SU-DHL-6 (cell line): ENCODE data around the gene GABRR1.

Experiments used
- H2AFZ ChIP-seq: fragments of 200-600 bp; sonication (generic); 2 replicates; pipeline ENCODE4 v1.6.1; 2014; ENCODE audit warnings: low read depth, mild to moderate bottlenecking, moderate library complexity, mixed read lengths, antibody characterized with exemption, low read length; ENCODE audit not compliant: severe bottlenecking
- H3F3A ChIP-seq: fragments of 200-600 bp; shearing (Covaris generic); 2 replicates; pipeline ENCODE4 v1.6.0; 2016; ENCODE audit warnings: antibody characterized with exemption, mild to moderate bottlenecking; ENCODE audit not compliant: insufficient read depth
- H3K27ac ChIP-seq: fragments of 200-600 bp; sonication (generic); 2 replicates; pipeline ENCODE4 v1.5.1; 2016; ENCODE audit warnings: low read depth, mild to moderate bottlenecking, low read length, moderate library complexity, mixed read lengths
- H3K27me3 ChIP-seq: fragments of 200-600 bp; sonication (generic), shearing (Covaris generic); 2 replicates; pipeline ENCODE4 v1.6.0; 2014; ENCODE audit warnings: mild to moderate bottlenecking, low read length
- H3K36me3 ChIP-seq: fragments of 200-600 bp; sonication (generic); 2 replicates; pipeline ENCODE4 v1.6.1; 2014; ENCODE audit warnings: mild to moderate bottlenecking, low read length, mixed read lengths
- H3K4me2 ChIP-seq: fragments of 300-600, 200-600 bp; shearing (Covaris generic), sonication (generic); 2 replicates; pipeline ENCODE4 v1.6.0; 2014; ENCODE audit warnings: low read length, low read depth, mild to moderate bottlenecking; ENCODE audit not compliant: poor library complexity, severe bottlenecking
- H3K4me3 ChIP-seq: fragments of 200-600 bp; sonication (generic); 2 replicates; pipeline ENCODE4 v1.5.1; 2014; ENCODE audit warnings: antibody characterized with exemption, low read length, mild to moderate bottlenecking, mixed read lengths; ENCODE audit not compliant: insufficient read depth, poor library complexity, severe bottlenecking
- H3K79me2 ChIP-seq: fragments of 200-600 bp; sonication (generic); 2 replicates; pipeline ENCODE4 v1.6.1; 2014; ENCODE audit warnings: mild to moderate bottlenecking, low read length, moderate library complexity; ENCODE audit not compliant: insufficient read depth
- H3K9ac ChIP-seq: fragments of 200-600 bp; sonication (generic); 2 replicates; pipeline ENCODE4 v1.7.0; 2014; ENCODE audit warnings: mild to moderate bottlenecking, low read length
- H3K9me2 ChIP-seq: fragments of 200-600 bp; sonication (generic); replicated peaks from 2 replicates; pipeline ENCODE4 v1.6.1; 2014; ENCODE audit warnings: low read length; ENCODE audit not compliant: insufficient read depth
- H3K9me3 ChIP-seq: fragments of 200-600 bp; sonication (generic); 2 replicates; pipeline ENCODE4 v1.6.1; 2014; ENCODE audit warnings: low read length, mixed read lengths; ENCODE audit not compliant: insufficient read depth
- H4K20me1 ChIP-seq: fragments of 200-600 bp; sonication (generic); 2 replicates; pipeline ENCODE4 v1.6.1; 2014; ENCODE audit warnings: low read depth, mild to moderate bottlenecking, antibody characterized with exemption, low read length, moderate library complexity, mixed read lengths
- EZH2phosphoT487 ChIP-seq: fragments of 200-600 bp; sonication (generic), shearing (Covaris generic); conservative IDR thresholded peaks from 2 replicates; pipeline ENCODE4 v1.6.1; 2018; ENCODE audit warnings: mild to moderate bottlenecking, antibody characterized with exemption, low read length, moderate library complexity, mixed read lengths
- TF ChIP-seq, protein P1 (sequence below): fragments of 200-600 bp; sonication (generic); IDR thresholded peaks from one replicate; pipeline ENCODE4 v1.5.1; 2017; ENCODE audit warnings: antibody characterized with exemption, mild to moderate bottlenecking, low read length, moderate library complexity; ENCODE audit not compliant: insufficient read depth, poor library complexity, severe bottlenecking

GABRR1 gene

DNA sequence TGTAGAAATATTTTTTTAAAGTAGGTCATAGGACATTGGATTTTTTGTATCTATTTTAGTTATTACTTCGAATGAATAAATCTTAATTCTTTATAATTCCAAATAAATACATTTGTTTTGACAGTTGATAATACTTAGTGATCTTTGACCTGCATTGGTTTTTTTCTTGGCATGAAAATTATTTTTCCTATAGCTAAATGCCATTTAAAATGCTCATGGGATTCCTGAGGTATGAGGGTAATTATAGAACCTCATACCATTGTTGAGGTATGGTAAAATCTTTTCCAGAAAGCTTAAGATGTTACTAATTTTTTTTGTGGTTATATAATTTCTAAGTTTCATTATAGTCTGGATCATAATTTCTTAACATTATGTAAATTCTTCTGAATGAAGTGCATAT lies 63.0 kb downstream of the GABRR1 start:
- Histone ChIP-seq H3K27ac (no peak overlapping the region), H3K9me3 (no peaks in the 10 kb centered on the region), H3K4me3 (no peak overlapping the region), H4K20me1 (peaks cover 8% of the 10 kb centered on the region; the same call in 1 of the 2 replicates), H3K79me2 (peaks cover 48% of the 10 kb centered on the region), H3K9ac (no peak overlapping the region), H3F3A (peaks cover 3% of the 10 kb centered on the region; the same call in 1 of the 2 replicates), H2AFZ (no peak overlapping the region), H3K4me2 (no peak overlapping the region), H3K9me2 (no peaks in the 10 kb centered on the region), H3K27me3 (no peaks in the 10 kb centered on the region), H3K36me3 (peaks cover 50% of the 10 kb centered on the region)
- TF ChIP-seq, protein P1, sequence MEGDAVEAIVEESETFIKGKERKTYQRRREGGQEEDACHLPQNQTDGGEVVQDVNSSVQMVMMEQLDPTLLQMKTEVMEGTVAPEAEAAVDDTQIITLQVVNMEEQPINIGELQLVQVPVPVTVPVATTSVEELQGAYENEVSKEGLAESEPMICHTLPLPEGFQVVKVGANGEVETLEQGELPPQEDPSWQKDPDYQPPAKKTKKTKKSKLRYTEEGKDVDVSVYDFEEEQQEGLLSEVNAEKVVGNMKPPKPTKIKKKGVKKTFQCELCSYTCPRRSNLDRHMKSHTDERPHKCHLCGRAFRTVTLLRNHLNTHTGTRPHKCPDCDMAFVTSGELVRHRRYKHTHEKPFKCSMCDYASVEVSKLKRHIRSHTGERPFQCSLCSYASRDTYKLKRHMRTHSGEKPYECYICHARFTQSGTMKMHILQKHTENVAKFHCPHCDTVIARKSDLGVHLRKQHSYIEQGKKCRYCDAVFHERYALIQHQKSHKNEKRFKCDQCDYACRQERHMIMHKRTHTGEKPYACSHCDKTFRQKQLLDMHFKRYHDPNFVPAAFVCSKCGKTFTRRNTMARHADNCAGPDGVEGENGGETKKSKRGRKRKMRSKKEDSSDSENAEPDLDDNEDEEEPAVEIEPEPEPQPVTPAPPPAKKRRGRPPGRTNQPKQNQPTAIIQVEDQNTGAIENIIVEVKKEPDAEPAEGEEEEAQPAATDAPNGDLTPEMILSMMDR: no peak
- TF ChIP-seq EZH2phosphoT487: no peak

DNA sequence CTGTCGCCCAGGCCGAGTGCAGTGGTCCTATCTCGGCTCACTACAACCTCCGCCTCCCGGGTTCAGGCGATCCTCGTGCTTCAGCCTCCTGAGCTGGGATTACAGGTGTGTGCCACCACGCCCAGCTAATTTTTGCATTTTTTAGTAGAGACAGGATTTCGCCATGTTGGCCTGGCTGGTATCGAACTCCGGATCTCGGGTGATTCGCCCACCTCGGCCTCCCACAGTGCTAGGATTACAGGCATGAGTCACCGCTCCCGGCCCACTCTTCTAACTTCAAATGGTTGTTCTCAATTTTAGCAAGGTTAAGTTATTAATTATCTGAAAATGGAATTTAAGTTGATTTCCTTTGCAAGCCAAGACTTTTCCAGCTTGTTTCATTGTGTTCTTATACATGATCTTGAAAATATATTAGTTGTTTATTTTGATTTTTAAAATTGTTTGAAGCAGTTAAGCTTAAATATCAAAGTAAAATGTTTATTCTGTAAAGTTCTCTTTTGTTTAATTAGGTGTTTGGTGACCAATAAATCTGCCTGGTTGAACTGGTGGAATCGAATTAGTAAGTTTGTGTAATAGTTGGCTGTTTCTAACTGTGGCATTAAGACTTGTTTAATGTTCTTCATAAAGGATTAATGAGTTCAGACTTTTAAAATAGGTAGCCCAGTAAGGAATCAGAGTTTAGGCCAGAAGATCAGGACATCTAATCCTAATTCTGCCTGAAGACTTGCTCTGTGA lies 69.0 kb downstream of the GABRR1 start:
- Histone ChIP-seq H3K9ac (no peak overlapping the region), H3K4me3 (peak overlapping the region; percentile 22), H3K9me3 (no peaks in the 10 kb centered on the region), H3K9me2 (no peaks in the 10 kb centered on the region), H3K79me2 (peaks cover 60% of the 10 kb centered on the region), H2AFZ (no peak overlapping the region), H3F3A (peaks cover 19% of the 10 kb centered on the region), H3K27me3 (no peaks in the 10 kb centered on the region), H3K4me2 (peak overlapping the region; percentile 99), H4K20me1 (peaks cover 8% of the 10 kb centered on the region; the same call in 1 of the 2 replicates), H3K36me3 (peaks cover 26% of the 10 kb centered on the region), H3K27ac (no peak overlapping the region)
- TF ChIP-seq EZH2phosphoT487: no peak
- TF ChIP-seq, protein P1: no peak

DNA sequence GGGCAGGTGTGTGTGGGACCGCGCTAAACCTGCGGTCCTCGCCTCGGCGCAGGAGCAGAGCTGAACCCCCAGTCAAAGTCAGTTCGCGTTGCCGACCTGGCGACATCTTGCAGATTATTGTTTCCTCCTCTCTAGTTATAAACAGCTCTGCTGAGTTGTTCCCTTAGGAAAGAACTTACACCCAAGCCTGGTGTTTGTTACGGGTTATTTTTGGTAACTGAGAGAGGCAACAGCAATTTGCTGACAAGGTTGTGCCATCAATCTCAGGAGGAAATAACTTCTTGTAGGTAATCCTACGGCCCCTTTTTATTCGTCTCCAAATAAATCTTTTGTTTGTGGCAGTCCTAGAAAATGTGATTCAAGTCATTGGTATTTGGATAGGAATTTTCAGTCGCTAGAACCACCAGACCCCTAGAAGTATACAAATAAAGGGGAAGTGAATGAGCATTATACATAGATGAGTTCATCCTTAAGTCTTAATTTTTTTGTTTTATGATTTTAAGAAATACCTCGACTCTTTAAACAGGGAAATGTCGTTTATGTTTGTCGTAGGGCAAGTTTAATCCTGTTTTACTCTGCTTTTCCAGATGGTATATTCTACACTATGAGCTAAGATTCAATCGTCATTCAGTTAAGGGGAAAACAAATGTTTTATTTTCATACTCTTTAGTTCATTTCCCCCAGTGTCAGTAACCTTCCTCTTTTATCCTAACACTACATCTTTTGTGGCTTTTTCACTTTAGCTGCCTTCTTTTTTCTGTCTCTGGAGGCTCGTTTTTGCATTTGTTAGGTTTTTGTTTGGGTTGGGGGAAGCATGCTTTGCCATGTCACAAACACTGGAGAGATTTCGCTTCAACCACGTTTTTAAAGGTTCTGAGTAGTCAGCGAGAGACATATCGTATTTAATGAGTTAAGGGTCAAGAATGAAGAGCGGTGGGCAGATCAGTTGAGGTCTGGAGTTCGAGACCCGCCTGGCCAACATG lies 70.1 kb downstream of the GABRR1 start:
- no peaks in the 10 kb centered on the region for H4K20me1 ChIP-seq
- peaks cover 18% of the 10 kb centered on the region for H3F3A ChIP-seq
- peak overlapping the region; percentile 99 for H3K4me2 ChIP-seq
- no peaks in the 10 kb centered on the region for H3K9me2 ChIP-seq
- TF ChIP-seq, protein P1: no peak
- TF ChIP-seq EZH2phosphoT487: no peak
- H3K4me3 ChIP-seq: peak overlapping the region; percentile 78
- H3K9ac ChIP-seq: peak overlapping the region; percentile 88
- peak overlapping the region; percentile 93 for H3K27ac ChIP-seq
- H3K36me3 ChIP-seq: peaks cover 15% of the 10 kb centered on the region; the same call in 1 of the 2 replicates
- no peaks in the 10 kb centered on the region for H3K9me3 ChIP-seq
- peak overlapping the region; percentile 98 for H2AFZ ChIP-seq
- H3K27me3 ChIP-seq: no peaks in the 10 kb centered on the region
- peaks cover 51% of the 10 kb centered on the region for H3K79me2 ChIP-seq
